Vagina (tissue), 2 donors: ENCODE results near the gene RIOK2. TPM values are rescaled to one million over a fixed set of nuclear protein-coding genes. Genes with fewer than 3 reads are reported as not detected.
"Not testable (repeated sequence)": the region's sequence is repeated elsewhere in the genome, so short reads cannot be mapped to it uniquely, and the experiment has no call there.

Source experiments
- DNase-seq, 2 donors: peaks; one replicate each; pipeline ENCODE4 v3.0.0-alpha.2; 2017; ENCODE audit errors: extremely low spot score in 2 of 2
- H3K27ac ChIP-seq: fragments of 200-600 bp; sonication (generic); one replicate; pipeline ENCODE4 v1.5.1; 2019
- H3K27me3 ChIP-seq: fragments of 200-600 bp; sonication (generic); one replicate; pipeline ENCODE4 v1.5.1; 2019
- H3K36me3 ChIP-seq, 2 donors: fragments of 200-600 bp; sonication (generic); one replicate each; pipeline ENCODE4 v1.5.1; 2017 to 2019
- H3K4me1 ChIP-seq: fragments of 200-600 bp; sonication (generic); one replicate; pipeline ENCODE4 v1.5.1; 2019
- H3K4me3 ChIP-seq, 2 donors: fragments of 200-600 bp; sonication (generic); 1 replicate in 1 of 2; 2 replicates in 1 of 2; pipeline ENCODE4 v1.5.1; 2016 to 2019
- H3K9me3 ChIP-seq: fragments of 200-600 bp; sonication (generic); one replicate; pipeline ENCODE4 v1.5.1; 2019
- CTCF ChIP-seq, 3 experiments: fragments of 450-650 bp in 2 of 3; fragments of 200-600 bp in 1 of 3; sonication (generic) in 1 of 3; IDR thresholded peaks; one replicate each; pipeline ENCODE4 v1.5.1; 2017 to 2019; ENCODE audit warnings: antibody characterized with exemption in 3 of 3, mild to moderate bottlenecking in 2 of 3, moderate library complexity in 2 of 3
- POLR2A ChIP-seq, 2 donors: fragments of 450-650 bp; IDR thresholded peaks; one replicate each; pipeline ENCODE4 v1.6.1; 2017; ENCODE audit warnings: antibody characterized with exemption in 2 of 2, mild to moderate bottlenecking in 2 of 2, moderate library complexity in 2 of 2
- POLR2AphosphoS5 ChIP-seq, 2 donors: sonication (generic); formaldehyde crosslinking; IDR thresholded peaks; one replicate each; pipeline ENCODE4 v1.9.0; 2017; ENCODE audit warnings: antibody characterized with exemption in 2 of 2, mild to moderate bottlenecking in 2 of 2, low read depth in 1 of 2; ENCODE audit not compliant: insufficient read depth in 1 of 2
- intact Hi-C: fragments of 100-400 bp; cut with DNase I; formaldehyde crosslinking; loops from one replicate; pipeline ENCODE4 v1.15.1; 2023
- total RNA-seq: library from RNA; depleted of rRNA; stranded (reverse); fragments of >200 nt; gene quantifications from one replicate; pipeline ENCODE4 v1.2.3, GENCODE V29; 2016

Gene RIOK2
- total RNA-seq, 1 donor from 2014 or later, result 18.7 TPM

- no peak overlapping the region for H3K27ac ChIP-seq
- no peak overlapping the region for H3K4me3 ChIP-seq
- H3K9me3 ChIP-seq, result peaks cover 3% of the 10 kb centered on the region
- intact Hi-C loops, result no loop called here
- no peak for TF ChIP-seq CTCF (IDR thresholded peaks at IDR 0.05)
- TF ChIP-seq POLR2A (IDR thresholded peaks at IDR 0.05), result no peak
- no peak for TF ChIP-seq POLR2AphosphoS5 (IDR thresholded peaks at IDR 0.05; ENCODE audit: insufficient read depth in 1 of 2, low read depth in 1 of 2)
- DNase-seq, result no peak
- no peaks in the 10 kb centered on the region for H3K36me3 ChIP-seq
- H3K4me1 ChIP-seq, result no peaks in the 10 kb centered on the region
- H3K27me3 ChIP-seq, result no peaks in the 10 kb centered on the region
Measured at GRCh38 chr5:97208184-97208713, 25.2 kb upstream of the RIOK2 start.

GRCh38 chr5:97194366-97194765 lies 11.3 kb upstream of the RIOK2 start:
- Histone ChIP-seq H3K4me3 (no peak overlapping the region), H3K27ac (no peak overlapping the region), H3K27me3 (no peaks in the 10 kb centered on the region), H3K36me3 (no peaks in the 10 kb centered on the region), H3K9me3 (no peaks in the 10 kb centered on the region), H3K4me1 (no peaks in the 10 kb centered on the region)
- no peak for TF ChIP-seq POLR2AphosphoS5 (IDR thresholded peaks at IDR 0.05; ENCODE audit: insufficient read depth in 1 of 2, low read depth in 1 of 2)
- TF ChIP-seq POLR2A (IDR thresholded peaks at IDR 0.05), result no peak
- no peak for TF ChIP-seq CTCF (IDR thresholded peaks at IDR 0.05)
- intact Hi-C loops, result no loop called here
- no peak for DNase-seq

GRCh38 chr5:97193355-97193688 lies 10.3 kb upstream of the RIOK2 start:
- H3K4me3 ChIP-seq, result no peak overlapping the region
- no peak overlapping the region for H3K27ac ChIP-seq
- no peak for TF ChIP-seq POLR2A (IDR thresholded peaks at IDR 0.05)
- TF ChIP-seq CTCF (IDR thresholded peaks at IDR 0.05), result no peak
- no peak for TF ChIP-seq POLR2AphosphoS5 (IDR thresholded peaks at IDR 0.05; ENCODE audit: insufficient read depth in 1 of 2, low read depth in 1 of 2)
- H3K27me3 ChIP-seq, result no peaks in the 10 kb centered on the region
- no peaks in the 10 kb centered on the region for H3K4me1 ChIP-seq
- intact Hi-C loops, result no loop called here
- H3K36me3 ChIP-seq, result no peaks in the 10 kb centered on the region
- DNase-seq, result no peak
- no peaks in the 10 kb centered on the region for H3K9me3 ChIP-seq

GRCh38 chr5:97192580-97193354 lies 9.7 kb upstream of the RIOK2 start:
- TF ChIP-seq CTCF (IDR thresholded peaks at IDR 0.05) (no peak), POLR2A (IDR thresholded peaks at IDR 0.05) (no peak), POLR2AphosphoS5 (IDR thresholded peaks at IDR 0.05; ENCODE audit: insufficient read depth in 1 of 2, low read depth in 1 of 2) (no peak)
- Histone ChIP-seq H3K27me3 (no peaks in the 10 kb centered on the region), H3K4me1 (no peaks in the 10 kb centered on the region), H3K36me3 (no peaks in the 10 kb centered on the region), H3K4me3 (no peak overlapping the region), H3K27ac (no peak overlapping the region), H3K9me3 (no peaks in the 10 kb centered on the region)
- intact Hi-C loops, result no loop called here
- DNase-seq, result no peak

GRCh38 chr5:97191893-97192292 lies 8.8 kb upstream of the RIOK2 start:
- Histone ChIP-seq H3K4me1 (no peaks in the 10 kb centered on the region), H3K9me3 (no peaks in the 10 kb centered on the region), H3K27me3 (no peaks in the 10 kb centered on the region), H3K27ac (no peak overlapping the region), H3K4me3 (no peak overlapping the region), H3K36me3 (no peaks in the 10 kb centered on the region)
- TF ChIP-seq POLR2AphosphoS5 (IDR thresholded peaks at IDR 0.05; ENCODE audit: insufficient read depth in 1 of 2, low read depth in 1 of 2) (no peak), POLR2A (IDR thresholded peaks at IDR 0.05) (no peak), CTCF (IDR thresholded peaks at IDR 0.05) (no peak)
- DNase-seq, result no peak
- intact Hi-C loops, result no loop called here

- H3K36me3 ChIP-seq, H3K4me3 ChIP-seq, H3K4me1 ChIP-seq, intact Hi-C loops, H3K9me3 ChIP-seq, H3K27ac ChIP-seq, DNase-seq, H3K27me3 ChIP-seq: not testable (repeated sequence)
Measured at GRCh38 chr5:97189523-97189922, 6.5 kb upstream of the RIOK2 start.
